SU-DHL-6 (cell line): ENCODE data around the gene GPR137.
A peak's percentile ranks its signal among the peaks of the same experiment; 100 is the strongest.

Experiments used
- H2AFZ ChIP-seq: fragments of 200-600 bp; sonication (generic); 2 replicates; pipeline ENCODE4 v1.6.1; 2014; ENCODE audit warnings: low read depth, mild to moderate bottlenecking, moderate library complexity, mixed read lengths, antibody characterized with exemption, low read length; ENCODE audit not compliant: severe bottlenecking
- H3F3A ChIP-seq: fragments of 200-600 bp; shearing (Covaris generic); 2 replicates; pipeline ENCODE4 v1.6.0; 2016; ENCODE audit warnings: antibody characterized with exemption, mild to moderate bottlenecking; ENCODE audit not compliant: insufficient read depth
- H3K27ac ChIP-seq: fragments of 200-600 bp; sonication (generic); 2 replicates; pipeline ENCODE4 v1.5.1; 2016; ENCODE audit warnings: low read depth, mild to moderate bottlenecking, low read length, moderate library complexity, mixed read lengths
- H3K27me3 ChIP-seq: fragments of 200-600 bp; sonication (generic), shearing (Covaris generic); 2 replicates; pipeline ENCODE4 v1.6.0; 2014; ENCODE audit warnings: mild to moderate bottlenecking, low read length
- H3K36me3 ChIP-seq: fragments of 200-600 bp; sonication (generic); 2 replicates; pipeline ENCODE4 v1.6.1; 2014; ENCODE audit warnings: mild to moderate bottlenecking, low read length, mixed read lengths
- H3K4me2 ChIP-seq: fragments of 300-600, 200-600 bp; shearing (Covaris generic), sonication (generic); 2 replicates; pipeline ENCODE4 v1.6.0; 2014; ENCODE audit warnings: low read length, low read depth, mild to moderate bottlenecking; ENCODE audit not compliant: poor library complexity, severe bottlenecking
- H3K4me3 ChIP-seq: fragments of 200-600 bp; sonication (generic); 2 replicates; pipeline ENCODE4 v1.5.1; 2014; ENCODE audit warnings: antibody characterized with exemption, low read length, mild to moderate bottlenecking, mixed read lengths; ENCODE audit not compliant: insufficient read depth, poor library complexity, severe bottlenecking
- H3K79me2 ChIP-seq: fragments of 200-600 bp; sonication (generic); 2 replicates; pipeline ENCODE4 v1.6.1; 2014; ENCODE audit warnings: mild to moderate bottlenecking, low read length, moderate library complexity; ENCODE audit not compliant: insufficient read depth
- H3K9ac ChIP-seq: fragments of 200-600 bp; sonication (generic); 2 replicates; pipeline ENCODE4 v1.7.0; 2014; ENCODE audit warnings: mild to moderate bottlenecking, low read length
- H3K9me2 ChIP-seq: fragments of 200-600 bp; sonication (generic); replicated peaks from 2 replicates; pipeline ENCODE4 v1.6.1; 2014; ENCODE audit warnings: low read length; ENCODE audit not compliant: insufficient read depth
- H3K9me3 ChIP-seq: fragments of 200-600 bp; sonication (generic); 2 replicates; pipeline ENCODE4 v1.6.1; 2014; ENCODE audit warnings: low read length, mixed read lengths; ENCODE audit not compliant: insufficient read depth
- H4K20me1 ChIP-seq: fragments of 200-600 bp; sonication (generic); 2 replicates; pipeline ENCODE4 v1.6.1; 2014; ENCODE audit warnings: low read depth, mild to moderate bottlenecking, antibody characterized with exemption, low read length, moderate library complexity, mixed read lengths
- EZH2phosphoT487 ChIP-seq: fragments of 200-600 bp; sonication (generic), shearing (Covaris generic); conservative IDR thresholded peaks from 2 replicates; pipeline ENCODE4 v1.6.1; 2018; ENCODE audit warnings: mild to moderate bottlenecking, antibody characterized with exemption, low read length, moderate library complexity, mixed read lengths
- TF ChIP-seq, protein P1 (sequence below): fragments of 200-600 bp; sonication (generic); IDR thresholded peaks from one replicate; pipeline ENCODE4 v1.5.1; 2017; ENCODE audit warnings: antibody characterized with exemption, mild to moderate bottlenecking, low read length, moderate library complexity; ENCODE audit not compliant: insufficient read depth, poor library complexity, severe bottlenecking

GPR137 gene

GRCh38 chr11:64286801-64287159 lies 1.1 kb downstream of the GPR137 start:
- TF ChIP-seq, protein P1, sequence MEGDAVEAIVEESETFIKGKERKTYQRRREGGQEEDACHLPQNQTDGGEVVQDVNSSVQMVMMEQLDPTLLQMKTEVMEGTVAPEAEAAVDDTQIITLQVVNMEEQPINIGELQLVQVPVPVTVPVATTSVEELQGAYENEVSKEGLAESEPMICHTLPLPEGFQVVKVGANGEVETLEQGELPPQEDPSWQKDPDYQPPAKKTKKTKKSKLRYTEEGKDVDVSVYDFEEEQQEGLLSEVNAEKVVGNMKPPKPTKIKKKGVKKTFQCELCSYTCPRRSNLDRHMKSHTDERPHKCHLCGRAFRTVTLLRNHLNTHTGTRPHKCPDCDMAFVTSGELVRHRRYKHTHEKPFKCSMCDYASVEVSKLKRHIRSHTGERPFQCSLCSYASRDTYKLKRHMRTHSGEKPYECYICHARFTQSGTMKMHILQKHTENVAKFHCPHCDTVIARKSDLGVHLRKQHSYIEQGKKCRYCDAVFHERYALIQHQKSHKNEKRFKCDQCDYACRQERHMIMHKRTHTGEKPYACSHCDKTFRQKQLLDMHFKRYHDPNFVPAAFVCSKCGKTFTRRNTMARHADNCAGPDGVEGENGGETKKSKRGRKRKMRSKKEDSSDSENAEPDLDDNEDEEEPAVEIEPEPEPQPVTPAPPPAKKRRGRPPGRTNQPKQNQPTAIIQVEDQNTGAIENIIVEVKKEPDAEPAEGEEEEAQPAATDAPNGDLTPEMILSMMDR, result no peak
- TF ChIP-seq EZH2phosphoT487, result no peak
- no peak overlapping the region for H2AFZ ChIP-seq
- H3K4me2 ChIP-seq, result peak overlapping the region; percentile 99
- peaks cover 4% of the 10 kb centered on the region; the same call in 1 of the 2 replicates for H3F3A ChIP-seq
- H3K9me3 ChIP-seq, result no peaks in the 10 kb centered on the region
- H3K27me3 ChIP-seq, result no peaks in the 10 kb centered on the region
- H3K27ac ChIP-seq, result no peak overlapping the region
- H3K4me3 ChIP-seq, result no peak overlapping the region
- 0 out of 2 replicates have a peak, but pooled peaks cover 4% of the 10 kb centered on the region for H3K79me2 ChIP-seq
- no peaks in the 10 kb centered on the region for H3K36me3 ChIP-seq
- H4K20me1 ChIP-seq, result no peaks in the 10 kb centered on the region
- no peaks in the 10 kb centered on the region for H3K9me2 ChIP-seq
- no peak overlapping the region for H3K9ac ChIP-seq

DNA sequence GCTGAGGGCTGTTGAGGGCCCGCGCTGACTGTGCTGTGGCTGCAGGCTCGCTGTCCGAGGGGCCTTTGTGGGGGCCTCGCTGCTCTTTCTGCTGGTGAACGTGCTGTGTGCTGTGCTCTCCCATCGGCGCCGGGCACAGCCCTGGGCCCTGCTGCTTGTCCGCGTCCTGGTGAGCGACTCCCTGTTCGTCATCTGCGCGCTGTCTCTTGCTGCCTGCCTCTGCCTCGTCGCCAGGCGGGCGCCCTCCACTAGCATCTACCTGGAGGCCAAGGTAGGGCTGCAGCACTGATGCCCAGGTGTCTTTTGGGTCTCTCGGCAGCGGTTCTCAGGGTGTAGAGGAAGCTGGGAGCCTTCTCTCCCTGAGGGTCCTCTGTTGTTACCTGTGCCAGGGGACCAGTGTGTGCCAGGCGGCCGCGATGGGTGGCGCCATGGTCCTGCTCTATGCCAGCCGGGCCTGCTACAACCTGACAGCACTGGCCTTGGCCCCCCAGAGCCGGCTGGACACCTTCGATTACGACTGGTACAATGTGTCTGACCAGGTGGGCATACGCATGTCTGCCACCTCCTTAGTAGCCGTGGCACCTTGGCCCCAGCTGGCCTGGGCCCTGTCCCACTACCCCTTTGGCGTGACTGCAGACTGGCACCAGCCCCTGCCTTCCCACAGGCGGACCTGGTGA lies 2.2 kb downstream of the GPR137 start:
- 0 out of 2 replicates have a peak, but pooled peaks cover 4% of the 10 kb centered on the region for H3K79me2 ChIP-seq
- no peak overlapping the region for H3K27ac ChIP-seq
- H3K9ac ChIP-seq, result no peak overlapping the region
- TF ChIP-seq, protein P1, result no peak
- no peak for TF ChIP-seq EZH2phosphoT487
- no peak overlapping the region for H2AFZ ChIP-seq
- no peaks in the 10 kb centered on the region for H4K20me1 ChIP-seq
- H3F3A ChIP-seq, result peaks cover 4% of the 10 kb centered on the region; the same call in 1 of the 2 replicates
- H3K9me2 ChIP-seq, result no peaks in the 10 kb centered on the region
- no peaks in the 10 kb centered on the region for H3K27me3 ChIP-seq
- no peaks in the 10 kb centered on the region for H3K36me3 ChIP-seq
- no peak overlapping the region for H3K4me2 ChIP-seq
- H3K4me3 ChIP-seq, result no peak overlapping the region
- no peaks in the 10 kb centered on the region for H3K9me3 ChIP-seq

DNA sequence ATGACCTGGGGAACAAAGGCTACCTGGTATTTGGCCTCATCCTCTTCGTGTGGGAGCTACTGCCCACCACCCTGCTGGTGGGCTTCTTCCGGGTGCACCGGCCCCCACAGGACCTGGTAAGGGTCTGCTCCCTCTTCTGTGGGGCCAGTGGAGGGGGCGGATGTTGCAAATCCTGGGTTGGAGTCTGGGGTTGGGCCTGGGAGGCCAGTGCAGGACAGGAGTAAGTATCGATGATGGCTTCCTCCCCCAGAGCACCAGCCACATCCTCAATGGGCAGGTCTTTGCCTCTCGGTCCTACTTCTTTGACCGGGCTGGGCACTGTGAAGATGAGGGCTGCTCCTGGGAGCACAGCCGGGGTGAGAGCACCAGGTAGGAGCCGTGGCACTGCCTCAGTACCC lies 2.7 kb downstream of the GPR137 start:
- Histone ChIP-seq H3K36me3 (no peaks in the 10 kb centered on the region), H4K20me1 (no peaks in the 10 kb centered on the region), H2AFZ (no peak overlapping the region), H3K27ac (no peak overlapping the region), H3F3A (peaks cover 4% of the 10 kb centered on the region; the same call in 1 of the 2 replicates), H3K9me3 (no peaks in the 10 kb centered on the region), H3K4me3 (no peak overlapping the region), H3K79me2 (0 out of 2 replicates have a peak, but pooled peaks cover 1% of the 10 kb centered on the region), H3K27me3 (no peaks in the 10 kb centered on the region), H3K4me2 (no peak overlapping the region), H3K9me2 (no peaks in the 10 kb centered on the region), H3K9ac (no peak overlapping the region)
- TF ChIP-seq EZH2phosphoT487, result no peak
- TF ChIP-seq, protein P1, result no peak
